Ishikawa (cell line): Measurements from ENCODE around the gene MAML2.

Source experiments
- NFIC ChIP-seq: IDR thresholded peaks from 2 replicates; pipeline ENCODE4 v1.6.1; 2012
- RAD21 ChIP-seq: IDR thresholded peaks from 2 replicates; pipeline ENCODE4 v1.6.1; 2012; ENCODE audit warnings: low read depth
- TEAD4 ChIP-seq: IDR thresholded peaks from 2 replicates; pipeline ENCODE4 v1.6.1; 2012
- YY1 ChIP-seq: IDR thresholded peaks from 2 replicates; pipeline ENCODE4 v1.6.1; 2012; ENCODE audit warnings: low read depth
- TF ChIP-seq, protein P1 (sequence below): IDR thresholded peaks from 2 replicates; pipeline ENCODE4 v1.6.1; 2012; ENCODE audit warnings: low read depth, mild to moderate bottlenecking

DNA sequence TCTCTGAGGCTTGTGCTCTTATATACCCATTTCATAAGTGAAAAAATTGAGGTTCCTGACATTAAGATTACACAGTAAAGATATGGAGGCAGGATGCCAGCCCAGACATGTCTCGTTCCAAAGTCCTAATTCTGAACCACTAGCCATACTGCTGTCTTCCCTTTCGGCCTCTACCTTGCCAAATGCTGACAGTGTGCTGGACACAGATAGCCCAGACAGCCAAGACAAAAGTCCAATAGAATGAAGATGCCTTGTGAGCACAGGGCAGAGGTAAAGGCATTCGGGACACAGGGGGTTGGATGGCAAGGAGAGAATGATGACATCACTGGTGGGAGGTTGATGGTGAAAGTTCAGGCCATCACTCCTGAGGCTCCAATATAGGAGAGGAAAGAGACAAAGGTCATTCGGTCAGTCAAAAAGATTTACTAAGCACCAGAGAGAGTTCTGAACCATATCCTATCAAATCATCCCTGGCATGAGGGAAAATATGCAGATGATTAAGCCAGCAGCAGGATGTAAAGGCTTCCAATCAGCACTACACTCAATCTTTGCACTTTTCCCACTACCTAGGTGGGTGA, 245.1 kb downstream of the MAML2 start:
- TF ChIP-seq RAD21 (no peak), YY1 (no peak), TEAD4 (no peak), NFIC (no peak)
- TF ChIP-seq, protein P1, sequence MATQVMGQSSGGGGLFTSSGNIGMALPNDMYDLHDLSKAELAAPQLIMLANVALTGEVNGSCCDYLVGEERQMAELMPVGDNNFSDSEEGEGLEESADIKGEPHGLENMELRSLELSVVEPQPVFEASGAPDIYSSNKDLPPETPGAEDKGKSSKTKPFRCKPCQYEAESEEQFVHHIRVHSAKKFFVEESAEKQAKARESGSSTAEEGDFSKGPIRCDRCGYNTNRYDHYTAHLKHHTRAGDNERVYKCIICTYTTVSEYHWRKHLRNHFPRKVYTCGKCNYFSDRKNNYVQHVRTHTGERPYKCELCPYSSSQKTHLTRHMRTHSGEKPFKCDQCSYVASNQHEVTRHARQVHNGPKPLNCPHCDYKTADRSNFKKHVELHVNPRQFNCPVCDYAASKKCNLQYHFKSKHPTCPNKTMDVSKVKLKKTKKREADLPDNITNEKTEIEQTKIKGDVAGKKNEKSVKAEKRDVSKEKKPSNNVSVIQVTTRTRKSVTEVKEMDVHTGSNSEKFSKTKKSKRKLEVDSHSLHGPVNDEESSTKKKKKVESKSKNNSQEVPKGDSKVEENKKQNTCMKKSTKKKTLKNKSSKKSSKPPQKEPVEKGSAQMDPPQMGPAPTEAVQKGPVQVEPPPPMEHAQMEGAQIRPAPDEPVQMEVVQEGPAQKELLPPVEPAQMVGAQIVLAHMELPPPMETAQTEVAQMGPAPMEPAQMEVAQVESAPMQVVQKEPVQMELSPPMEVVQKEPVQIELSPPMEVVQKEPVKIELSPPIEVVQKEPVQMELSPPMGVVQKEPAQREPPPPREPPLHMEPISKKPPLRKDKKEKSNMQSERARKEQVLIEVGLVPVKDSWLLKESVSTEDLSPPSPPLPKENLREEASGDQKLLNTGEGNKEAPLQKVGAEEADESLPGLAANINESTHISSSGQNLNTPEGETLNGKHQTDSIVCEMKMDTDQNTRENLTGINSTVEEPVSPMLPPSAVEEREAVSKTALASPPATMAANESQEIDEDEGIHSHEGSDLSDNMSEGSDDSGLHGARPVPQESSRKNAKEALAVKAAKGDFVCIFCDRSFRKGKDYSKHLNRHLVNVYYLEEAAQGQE = no peak
